IPS-NIHi7 (cell line): Measurements from ENCODE around the gene TTLL10.
A peak's percentile ranks its signal among the peaks of the same experiment; 100 is the strongest.

Experiments used
- DNase-seq: peaks from one replicate; pipeline ENCODE4 v3.0.0; 2012; ENCODE audit warnings: mixed read lengths; ENCODE audit errors: extremely low spot score

TTLL10 gene

GRCh38 chr1:1171546-1172340, 1.9 kb upstream of the TTLL10 start:
- DNase-seq, result no peak

DNA sequence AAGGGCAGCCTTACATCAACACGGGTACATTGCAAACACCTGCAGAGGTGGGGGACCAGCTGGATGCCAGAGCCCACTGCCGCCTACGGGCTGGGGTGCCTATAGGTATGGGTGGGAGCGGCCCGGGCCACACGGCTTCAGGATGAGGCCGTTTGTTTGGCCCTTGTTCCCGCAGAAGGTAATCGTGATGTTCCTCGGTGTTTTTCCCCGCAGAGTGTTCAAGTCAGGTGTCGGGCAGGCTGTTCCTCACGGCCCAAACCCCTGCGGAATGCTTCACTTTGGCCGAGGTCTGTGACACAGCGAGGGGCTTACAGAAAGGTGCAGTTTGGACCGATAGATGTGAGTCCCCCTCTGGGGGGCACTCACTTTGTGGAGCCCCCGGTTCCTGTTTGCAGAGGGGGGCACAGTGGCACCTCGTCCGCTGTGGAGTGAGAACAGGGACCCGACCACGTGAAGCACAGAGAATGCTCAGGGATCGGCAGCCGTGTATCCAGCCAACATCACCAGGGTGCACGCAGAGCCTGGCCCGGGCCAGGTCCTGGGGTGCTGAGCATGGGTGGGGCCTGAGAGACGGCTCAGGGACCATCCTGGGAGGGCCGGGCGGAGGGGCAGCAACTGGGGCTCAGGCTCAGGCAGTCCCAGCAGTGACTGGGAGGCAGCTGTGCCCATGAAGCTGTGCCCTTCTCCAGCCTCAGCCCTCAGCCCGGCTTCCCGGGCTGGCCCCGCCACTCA, 453 bp upstream of the TTLL10 start:
- no peak for DNase-seq

GRCh38 chr1:1175221-1176062, 1.8 kb downstream of the TTLL10 start:
- no peak for DNase-seq

GRCh38 chr1:1176063-1176761, 2.5 kb downstream of the TTLL10 start:
- DNase-seq, result peak; percentile 56

GRCh38 chr1:1176931-1177330, 3.3 kb downstream of the TTLL10 start:
- no peak for DNase-seq

DNA sequence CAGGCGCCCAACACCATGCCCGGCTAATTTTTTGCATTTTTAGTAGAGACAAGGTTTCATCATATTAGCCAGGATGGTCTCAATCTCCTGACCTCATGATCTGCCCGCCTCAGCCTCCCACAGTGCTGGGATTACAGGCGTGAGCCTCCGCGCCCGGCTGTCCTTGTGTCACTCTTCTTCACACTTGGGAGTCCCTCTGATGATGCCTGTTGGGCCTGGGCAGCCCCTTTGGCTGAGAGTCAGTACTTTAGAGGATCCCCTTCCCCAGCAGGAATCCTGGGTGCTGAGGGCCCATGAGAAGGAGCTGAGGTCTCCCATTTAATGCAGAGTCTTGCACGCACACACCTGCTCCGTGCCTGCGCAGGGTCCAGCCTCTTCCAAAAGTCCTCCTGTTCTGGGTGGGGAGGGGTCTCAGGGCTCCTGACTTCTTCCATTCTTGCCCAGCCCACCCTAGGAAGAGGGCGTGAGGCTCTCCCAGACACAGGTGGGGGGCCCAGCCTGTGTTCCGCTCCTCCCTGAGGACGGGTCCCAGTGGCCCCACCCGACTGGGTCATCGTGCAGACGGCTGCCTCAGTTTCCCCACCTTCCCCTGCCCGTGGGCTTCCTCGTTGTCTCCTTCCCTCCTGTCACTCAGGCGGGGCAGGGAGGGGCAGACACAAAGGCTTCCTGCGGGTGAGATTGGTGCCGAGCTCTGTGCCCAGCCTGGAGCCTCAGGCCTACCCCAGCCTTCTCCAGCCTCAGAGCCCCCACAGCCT, 3.9 kb downstream of the TTLL10 start:
- no peak for DNase-seq

DNA sequence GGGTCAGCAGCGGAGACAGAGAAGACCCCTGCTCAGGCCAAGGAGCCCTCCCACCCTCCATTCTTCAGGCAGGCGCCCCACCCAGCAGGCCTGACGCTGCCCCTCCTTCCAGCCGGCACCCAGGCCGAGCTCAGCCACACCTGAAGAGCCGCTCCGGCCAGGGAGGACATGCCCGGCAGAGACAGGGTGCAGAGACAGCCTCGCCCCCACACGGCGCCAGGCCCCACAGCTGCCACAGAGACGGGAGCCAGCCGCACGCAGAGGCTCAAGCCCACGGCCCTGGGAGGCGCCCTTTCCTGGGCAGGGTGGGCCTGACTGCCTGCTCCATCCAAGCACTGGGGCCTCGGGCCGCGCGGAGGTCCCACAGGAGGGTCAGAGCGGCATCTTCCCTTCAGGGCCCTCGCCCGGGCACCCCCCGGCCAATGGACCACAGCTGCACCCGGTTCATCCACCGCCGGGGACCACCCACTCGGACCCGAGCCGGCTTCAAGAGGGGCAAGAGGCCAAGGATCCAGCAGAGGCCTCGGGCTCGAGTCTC, 5.2 kb downstream of the TTLL10 start:
- no peak for DNase-seq

GRCh38 chr1:1179346-1179982, 5.8 kb downstream of the TTLL10 start:
- no peak for DNase-seq

GRCh38 chr1:1179983-1180861, 6.5 kb downstream of the TTLL10 start:
- DNase-seq, result no peak

DNA sequence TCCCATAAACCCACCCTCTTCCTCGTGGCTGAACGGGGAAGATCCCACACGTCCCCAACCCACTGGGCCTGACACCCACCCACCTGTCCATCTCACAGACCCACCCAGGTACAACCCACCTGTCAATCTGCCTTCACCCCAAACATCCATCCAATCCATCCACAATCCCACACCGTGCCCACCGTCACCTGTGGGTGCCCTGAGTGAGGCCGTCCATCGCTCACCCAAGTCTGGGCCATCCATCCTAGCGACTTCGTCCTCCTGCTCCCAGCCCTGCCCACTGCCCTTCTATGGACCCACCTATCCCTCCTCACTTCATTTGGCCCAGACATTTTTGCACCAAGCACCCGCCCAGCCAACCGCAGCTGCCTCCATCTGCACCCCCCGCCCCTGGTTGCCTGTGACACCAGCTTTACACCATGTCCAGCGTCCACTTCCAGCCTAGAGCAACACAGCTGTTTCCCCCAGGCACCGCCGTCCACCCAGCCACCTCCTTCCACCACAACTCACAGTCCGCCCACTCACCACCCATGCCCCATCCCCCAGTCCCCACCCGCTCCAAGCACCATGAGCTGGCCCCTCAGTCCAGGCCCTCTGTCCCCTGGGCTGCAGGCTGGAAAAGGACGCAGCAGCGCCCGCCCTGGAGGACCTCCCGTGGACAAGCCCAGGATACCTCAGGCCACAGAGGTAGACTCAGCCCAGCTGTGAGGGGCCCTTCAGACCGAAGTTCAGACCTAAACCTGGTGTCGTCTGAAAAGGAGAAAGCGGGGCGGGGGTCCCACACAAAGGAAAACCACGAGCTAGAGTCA, 7.7 kb downstream of the TTLL10 start:
- no peak for DNase-seq

DNA sequence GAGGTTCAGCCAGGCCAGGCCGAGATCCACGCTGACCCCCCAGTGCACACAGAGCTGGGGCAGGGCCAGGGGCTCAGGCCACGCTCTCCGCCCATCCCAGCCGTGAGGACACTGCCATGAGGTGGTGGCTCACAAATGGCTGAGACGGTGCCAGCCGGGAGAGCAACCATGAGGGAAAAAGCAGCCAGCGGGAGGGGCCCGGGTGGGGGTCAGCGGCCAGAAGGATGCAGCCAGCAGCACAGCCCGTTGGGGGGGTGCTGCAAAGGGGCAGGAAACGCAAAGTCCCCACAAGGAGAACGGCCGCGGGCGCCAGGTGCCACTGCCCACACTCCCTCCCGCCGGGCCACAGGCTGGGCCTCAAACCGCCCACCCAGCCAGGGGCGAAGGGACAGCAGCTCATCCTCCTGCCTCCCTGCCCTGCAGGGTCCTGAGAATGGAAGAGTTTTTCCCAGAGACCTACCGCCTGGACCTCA, 8.3 kb downstream of the TTLL10 start:
- no peak for DNase-seq

DNA sequence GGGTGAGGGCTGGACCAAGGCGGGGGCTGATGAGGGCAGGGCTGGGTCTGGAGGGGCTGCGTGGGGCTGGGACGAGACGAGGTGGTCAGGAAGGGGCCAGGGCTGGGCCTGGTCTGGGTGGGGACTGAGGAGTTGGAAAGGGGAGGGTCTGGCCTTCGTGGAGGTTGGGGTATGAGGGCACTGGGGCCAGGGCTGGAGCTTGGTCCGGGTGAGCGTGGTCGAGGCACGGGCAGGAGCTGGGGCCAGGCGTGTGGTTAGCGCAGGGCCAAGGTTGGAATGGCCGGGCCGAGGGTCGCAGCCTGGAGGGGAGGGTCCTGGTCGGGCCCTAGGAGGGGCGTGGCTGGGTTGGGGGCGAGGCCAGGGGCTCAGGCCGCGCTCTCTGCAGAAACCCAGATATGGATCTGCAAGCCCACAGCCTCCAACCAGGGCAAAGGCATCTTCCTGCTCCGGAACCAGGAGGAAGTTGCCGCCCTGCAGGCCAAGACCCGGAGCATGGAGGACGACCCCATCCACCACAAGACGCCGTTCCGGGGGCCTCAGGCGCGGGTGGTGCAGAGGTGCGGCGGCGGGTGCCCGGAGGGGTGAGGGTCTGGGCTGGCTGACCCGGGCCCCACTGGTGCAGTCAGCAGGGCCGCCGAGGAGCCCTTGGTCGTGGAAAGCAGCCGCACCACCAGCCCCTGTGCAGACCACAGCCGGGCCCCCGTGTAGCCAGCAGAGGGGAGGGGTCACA, 9.0 kb downstream of the TTLL10 start:
- no peak for DNase-seq

- DNase-seq, result no peak
Observed at GRCh38 chr1:1183221-1183747, 9.6 kb downstream of the TTLL10 start.

- no peak for DNase-seq
Observed at GRCh38 chr1:1183833-1184775, 10.4 kb downstream of the TTLL10 start.

DNA sequence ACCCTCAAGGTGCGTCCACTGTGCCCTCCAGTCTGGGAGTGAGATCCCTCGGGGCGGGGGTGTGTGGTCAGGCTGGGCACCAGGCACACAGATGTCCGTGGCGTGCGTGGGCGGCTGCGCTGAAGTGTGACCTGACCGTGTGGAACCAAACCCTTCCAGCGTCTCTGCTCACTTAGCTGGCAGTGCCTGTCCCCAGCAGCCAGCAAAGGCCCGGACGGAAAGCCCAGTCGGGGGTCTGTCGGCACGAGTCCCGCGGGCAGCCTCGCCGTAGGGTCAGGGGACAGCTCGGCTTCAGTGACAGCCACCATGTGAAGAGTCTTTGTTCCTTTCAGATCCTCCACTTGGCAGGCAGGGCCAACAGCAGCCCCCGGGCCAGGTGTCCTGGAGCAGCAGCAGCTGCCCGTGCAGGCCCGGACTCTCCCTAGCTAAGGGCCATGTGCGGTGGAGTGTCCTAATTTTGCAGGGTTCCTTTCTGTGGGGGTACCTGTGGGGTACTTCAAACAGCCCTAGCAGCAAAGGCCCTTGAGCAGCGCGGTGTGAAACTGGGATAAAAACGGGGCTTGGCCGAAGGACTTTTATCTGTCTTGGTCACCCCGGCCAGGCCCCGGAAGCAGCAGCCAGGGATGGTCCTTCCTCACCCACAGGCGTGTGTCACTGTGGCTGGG, 11.6 kb downstream of the TTLL10 start:
- DNase-seq, result no peak

DNA sequence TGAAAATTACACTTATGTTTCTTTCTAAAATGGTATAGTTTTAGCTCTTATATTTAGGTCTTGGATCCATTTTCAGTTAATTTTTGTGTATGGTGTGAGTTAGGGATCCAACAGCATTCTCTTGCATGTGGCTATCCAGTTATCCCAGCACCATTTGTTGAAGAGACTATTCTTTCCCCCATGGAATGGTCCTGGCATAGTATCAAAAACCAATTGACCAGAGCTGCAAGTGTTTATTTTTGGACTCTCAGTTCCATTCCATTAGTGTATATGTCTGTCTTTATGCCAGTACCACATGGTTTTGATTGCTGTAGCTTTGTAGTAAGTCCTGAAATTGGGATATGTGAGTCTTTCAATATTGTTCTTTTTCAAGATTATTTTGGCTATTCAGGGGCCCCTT, 14.3 kb downstream of the TTLL10 start:
- no peak for DNase-seq
